ENCODE data around the gene TMCC2.
"Not testable (repeated sequence)": the region's sequence is repeated elsewhere in the genome, so short reads cannot be mapped to it uniquely, and the experiment has no call there.

Gene TMCC2

GRCh38 chr1:205291596-205291995 is 63.9 kb downstream of the TMCC2 start:
- TF ChIP-seq CTCF (conservative IDR thresholded peaks at IDR 0.05; ENCODE audit: low read depth): no peak
- H3K27ac ChIP-seq: no peak overlapping the region; the same call in 1 of the 2 replicates
- POLR2A ChIA-PET (ENCODE audit: low non-redundant PET): no interaction called here

GRCh38 chr1:205293350-205294074 is 65.8 kb downstream of the TMCC2 start:
- no peak for TF ChIP-seq CTCF (conservative IDR thresholded peaks at IDR 0.05; ENCODE audit: low read depth)
- ChIA-PET CTCF (interaction anchor here (0.6 to 2.8 kb wide), 4 partner anchors 20 to 305 kb away, joined by 3 to 15 read pairs (median 5); no protein-coding TSS in a partner anchor), POLR2A (ENCODE audit: low non-redundant PET) (no interaction called here)
- H3K27ac ChIP-seq: peak overlapping the region; percentile 85
- no peak for DNase-seq (ENCODE audit: low spot score)

More at GRCh38 chr1:205291596-205291995, 63.9 kb downstream of the TMCC2 start:
- CTCF ChIA-PET: no interaction called here
- no peak for DNase-seq (ENCODE audit: low spot score)

DNA sequence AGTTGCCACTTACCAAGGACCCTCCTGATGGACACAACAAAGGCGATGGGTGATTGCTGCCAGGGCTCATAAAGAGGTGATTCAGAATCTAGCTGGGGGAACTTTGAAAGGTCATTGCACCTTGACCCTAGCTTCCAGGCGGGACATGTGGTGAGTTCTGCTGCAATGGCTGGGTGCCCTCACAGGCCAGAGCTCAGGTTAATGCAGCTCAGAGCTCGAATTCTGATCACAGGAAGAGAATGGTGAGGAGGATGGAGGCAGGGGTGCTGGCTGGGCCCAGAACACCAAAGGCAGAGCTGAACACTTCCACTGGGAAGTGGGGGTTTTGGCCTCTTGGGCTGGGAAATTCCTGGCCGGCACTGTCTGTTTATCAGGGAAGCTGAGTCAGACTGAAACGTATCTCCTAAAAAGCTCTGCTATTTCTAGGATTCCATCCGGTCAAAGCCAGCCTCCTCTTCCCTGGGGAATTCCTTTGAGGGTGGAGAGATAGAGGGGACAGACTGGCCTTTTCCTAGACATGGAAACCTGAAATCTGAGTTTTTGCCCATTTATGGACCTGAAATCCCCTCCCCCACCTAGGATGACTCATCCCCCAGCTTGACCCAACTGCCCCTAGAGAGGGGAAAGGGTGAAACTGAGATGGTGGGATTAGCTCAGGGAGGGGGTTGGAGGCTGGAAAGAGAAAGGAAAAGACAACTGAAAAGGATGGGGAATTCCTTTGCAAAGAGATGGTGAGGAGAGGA is 66.6 kb downstream of the TMCC2 start:
- H3K27ac ChIP-seq: peak overlapping the region; percentile 85
- DNase-seq (ENCODE audit: low spot score): peak; percentile 85
- ChIA-PET CTCF (interaction anchor here (0.6 to 2.8 kb wide), 7 partner anchors 21 to 306 kb away, joined by 3 to 15 read pairs (median 4); no protein-coding TSS in a partner anchor), POLR2A (ENCODE audit: low non-redundant PET) (no interaction called here)
- TF ChIP-seq CTCF (conservative IDR thresholded peaks at IDR 0.05; ENCODE audit: low read depth): no peak

GRCh38 chr1:205294934-205295333 is 67.2 kb downstream of the TMCC2 start:
- TF ChIP-seq CTCF (conservative IDR thresholded peaks at IDR 0.05; ENCODE audit: low read depth): no peak
- CTCF ChIA-PET: interaction anchor here (0.6 to 2.8 kb wide), 7 partner anchors 21 to 1519 kb away, joined by 3 to 15 read pairs (median 4); no protein-coding TSS in a partner anchor
- DNase-seq (ENCODE audit: low spot score): no peak
- peak overlapping the region; percentile 85 for H3K27ac ChIP-seq
- POLR2A ChIA-PET (ENCODE audit: low non-redundant PET): no interaction called here

- H3K27ac ChIP-seq: peak overlapping the region; percentile 85
- DNase-seq (ENCODE audit: low spot score): no peak
- ChIA-PET CTCF (interaction anchor here (0.6 to 2.8 kb wide), 3 partner anchors 10 to 24 kb away, joined by 3 to 15 read pairs (median 6); no protein-coding TSS in a partner anchor), POLR2A (ENCODE audit: low non-redundant PET) (no interaction called here)
- no peak for TF ChIP-seq CTCF (conservative IDR thresholded peaks at IDR 0.05; ENCODE audit: low read depth)
Observed at GRCh38 chr1:205296154-205296553, 68.4 kb downstream of the TMCC2 start.

GRCh38 chr1:205297546-205298177 is 69.9 kb downstream of the TMCC2 start:
- CTCF ChIA-PET: interaction anchor here (0.6 to 2.3 kb wide), 7 partner anchors 16 to 123 kb away, joined by 3 to 23 read pairs (median 5); partner anchors contain the start of gene NUAK2
- not testable (repeated sequence) for DNase-seq (ENCODE audit: low spot score)
- peak overlapping the region; percentile 85 for H3K27ac ChIP-seq
- POLR2A ChIA-PET (ENCODE audit: low non-redundant PET): interaction anchor here (0.8 kb wide), 1 partner anchor 21 kb away, joined by 3 read pairs; no protein-coding TSS in a partner anchor
